Keratinocyte (primary cell): ENCODE results near the gene ARID3A. TPM values are rescaled to one million over a fixed set of nuclear protein-coding genes. Genes with fewer than 3 reads are reported as not detected.

Experiments used
- DNase-seq: peaks from one replicate; pipeline ENCODE4 v3.0.0-alpha.2; 2011; ENCODE audit warnings: low read depth, missing footprints, low spot score
- FAIRE-seq: peaks from 2 replicates; lab custom pipeline; 2011; peaks lifted over from hg19 to GRCh38; lab: Jason Lieb, UNC
- H2AFZ ChIP-seq: 2 replicates; pipeline ENCODE4 v1.6.0; 2012; ENCODE audit warnings: low read length, control low read depth, inconsistent platforms; ENCODE audit not compliant: control insufficient read depth
- H3K27ac ChIP-seq: 2 replicates; pipeline ENCODE4 v1.5.1; 2011; ENCODE audit warnings: low read length; ENCODE audit not compliant: control insufficient read depth, insufficient read depth
- H3K27me3 ChIP-seq: 3 replicates; pipeline ENCODE4 v1.6.0; 2011; ENCODE audit warnings: low read length; ENCODE audit not compliant: control insufficient read depth, insufficient read depth; ENCODE audit errors: extremely low read depth
- H3K36me3 ChIP-seq, 2 experiments: 2 replicates in 1 of 2; 3 replicates in 1 of 2; pipeline ENCODE4 v1.5.1; 2011; ENCODE audit warnings: low read length in 2 of 2, mild to moderate bottlenecking in 1 of 2; ENCODE audit not compliant: control insufficient read depth in 2 of 2, insufficient read depth in 2 of 2; ENCODE audit errors: extremely low read depth in 1 of 2
- H3K4me1 ChIP-seq: 3 replicates; pipeline ENCODE4 v1.5.1; 2011; ENCODE audit warnings: low read length; ENCODE audit not compliant: control insufficient read depth, insufficient read depth; ENCODE audit errors: extremely low read depth
- H3K4me2 ChIP-seq: 3 replicates; pipeline ENCODE4 v1.6.0; 2011; ENCODE audit warnings: low read depth, low read length; ENCODE audit not compliant: control insufficient read depth, insufficient read depth; ENCODE audit errors: extremely low read depth
- H3K4me3 ChIP-seq, 3 experiments: fragments of 200-600 bp in 1 of 3; sonication (generic) in 1 of 3; 2 replicates in 2 of 3; 3 replicates in 1 of 3; pipeline ENCODE4 v1.5.1; 2011 to 2016; ENCODE audit warnings: low read length in 3 of 3, mild to moderate bottlenecking in 3 of 3, control low read depth in 2 of 3, inconsistent platforms in 1 of 3, low read depth in 1 of 3, mixed read lengths in 1 of 3, mixed run types in 1 of 3, moderate library complexity in 1 of 3; ENCODE audit not compliant: control insufficient read depth in 2 of 3, insufficient read depth in 2 of 3; ENCODE audit errors: extremely low read depth in 1 of 3
- H3K79me2 ChIP-seq: 2 replicates; pipeline ENCODE4 v1.6.0; 2012; ENCODE audit warnings: low read length; ENCODE audit not compliant: control insufficient read depth, insufficient read depth
- H3K9ac ChIP-seq: 3 replicates; pipeline ENCODE4 v1.6.0; 2011; ENCODE audit warnings: low read length; ENCODE audit not compliant: control insufficient read depth, insufficient read depth; ENCODE audit errors: extremely low read depth
- H3K9me1 ChIP-seq: 3 replicates; pipeline ENCODE4 v1.6.0; 2011; ENCODE audit warnings: low read length; ENCODE audit not compliant: control insufficient read depth, insufficient read depth; ENCODE audit errors: extremely low read depth
- H3K9me3 ChIP-seq: 2 replicates; pipeline ENCODE4 v1.5.1; 2012; ENCODE audit warnings: low read depth, low read length; ENCODE audit not compliant: control insufficient read depth
- H4K20me1 ChIP-seq: 3 replicates; pipeline ENCODE4 v1.6.0; 2011; ENCODE audit warnings: low read length; ENCODE audit not compliant: control insufficient read depth, insufficient read depth; ENCODE audit errors: extremely low read depth
- EZH2 ChIP-seq: IDR thresholded peaks from one replicate; pipeline ENCODE4 v1.6.1; 2012; ENCODE audit warnings: inconsistent platforms, mild to moderate bottlenecking, low read length, moderate library complexity
- dilution Hi-C: fragments of 300-500 bp; cut with MboI; formaldehyde crosslinking; loops from one replicate; pipeline ENCODE4 v1.7.0; 2020; ENCODE audit warnings: low sequenced_read_pairs; ENCODE audit not compliant: extremely low pct_ligation_motif_present
- polyA plus RNA-seq, 5 experiments: library from polyadenylated mRNA; depleted of rRNA in 3 of 5; stranded (reverse) in 3 of 5; stranded (forward) in 1 of 5; unstranded in 1 of 5; fragments of >200 nt; gene quantifications; 1 replicate in 1 of 5; 2 replicates in 3 of 5; 3 replicates in 1 of 5; pipeline versions ENCODE4 v1.2.1 to v1.2.3, GENCODE V29; 2011 to 2012; ENCODE audit warnings: missing spikeins in 2 of 5, low read depth in 1 of 5, low replicate concordance in 1 of 5
- TF ChIP-seq, protein P1 (sequence below), 3 experiments: IDR thresholded peaks in 1 of 3; conservative IDR thresholded peaks in 1 of 3; optimal IDR thresholded peaks in 1 of 3; 2 replicates in 2 of 3; 3 replicates in 1 of 3; pipeline versions ENCODE3 to v1.5.1; 2011; ENCODE audit warnings: low read length in 3 of 3, mild to moderate bottlenecking in 3 of 3, moderate library complexity in 2 of 3, control low read depth in 1 of 3, inconsistent platforms in 1 of 3; ENCODE audit not compliant: insufficient read depth in 2 of 3; ENCODE audit errors: extremely low read depth in 1 of 3

The ARID3A gene
- polyA plus RNA-seq, 1 donor (not counting 4 experiments of a cell fraction or from before 2014, with no cell fraction given): 2.6 TPM

DNA sequence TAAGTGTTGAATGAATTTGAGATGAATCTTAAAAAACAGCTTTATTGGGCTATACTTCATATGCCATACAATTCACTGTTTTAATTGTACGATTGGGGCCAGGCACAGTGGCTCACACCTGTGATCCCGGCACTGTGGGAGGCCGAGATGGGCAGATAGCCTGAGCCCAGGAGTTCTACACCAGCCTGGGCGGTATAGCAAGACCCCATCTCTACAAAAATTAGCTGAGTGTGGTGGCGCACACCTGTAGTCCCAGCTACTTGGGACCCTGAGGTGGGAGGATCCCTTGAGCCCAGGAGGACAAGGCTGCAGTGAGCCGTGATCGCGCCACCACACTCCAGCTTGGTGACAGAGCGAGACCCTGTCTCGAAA, 10.3 kb downstream of the ARID3A start:
- Histone ChIP-seq H3K27ac (no peak overlapping the region), H3K9me3 (no peaks in the 10 kb centered on the region), H3K4me2 (no peak overlapping the region), H2AFZ (no peak overlapping the region), H4K20me1 (peaks cover 6% of the 10 kb centered on the region), H3K9me1 (no peaks in the 10 kb centered on the region), H3K4me3 (no peak overlapping the region), H3K4me1 (peaks cover 7% of the 10 kb centered on the region), H3K79me2 (no peaks in the 10 kb centered on the region), H3K36me3 (peaks cover 0 to 4% of the 10 kb centered on the region in 2 experiments), H3K9ac (no peak overlapping the region), H3K27me3 (no peaks in the 10 kb centered on the region)
- FAIRE-seq: no peak
- dilution Hi-C loops: no loop called here
- TF ChIP-seq EZH2: no peak
- TF ChIP-seq, protein P1, sequence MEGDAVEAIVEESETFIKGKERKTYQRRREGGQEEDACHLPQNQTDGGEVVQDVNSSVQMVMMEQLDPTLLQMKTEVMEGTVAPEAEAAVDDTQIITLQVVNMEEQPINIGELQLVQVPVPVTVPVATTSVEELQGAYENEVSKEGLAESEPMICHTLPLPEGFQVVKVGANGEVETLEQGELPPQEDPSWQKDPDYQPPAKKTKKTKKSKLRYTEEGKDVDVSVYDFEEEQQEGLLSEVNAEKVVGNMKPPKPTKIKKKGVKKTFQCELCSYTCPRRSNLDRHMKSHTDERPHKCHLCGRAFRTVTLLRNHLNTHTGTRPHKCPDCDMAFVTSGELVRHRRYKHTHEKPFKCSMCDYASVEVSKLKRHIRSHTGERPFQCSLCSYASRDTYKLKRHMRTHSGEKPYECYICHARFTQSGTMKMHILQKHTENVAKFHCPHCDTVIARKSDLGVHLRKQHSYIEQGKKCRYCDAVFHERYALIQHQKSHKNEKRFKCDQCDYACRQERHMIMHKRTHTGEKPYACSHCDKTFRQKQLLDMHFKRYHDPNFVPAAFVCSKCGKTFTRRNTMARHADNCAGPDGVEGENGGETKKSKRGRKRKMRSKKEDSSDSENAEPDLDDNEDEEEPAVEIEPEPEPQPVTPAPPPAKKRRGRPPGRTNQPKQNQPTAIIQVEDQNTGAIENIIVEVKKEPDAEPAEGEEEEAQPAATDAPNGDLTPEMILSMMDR (optimal IDR thresholded peaks at IDR 0.05 in 1 of 3, IDR thresholded peaks at IDR 0.05 in 1 of 3, conservative IDR thresholded peaks at IDR 0.05 in 1 of 3; ENCODE audit: extremely low read depth in 1 of 3, insufficient read depth in 2 of 3, low read length in 3 of 3): no peak
- no peak for DNase-seq

DNA sequence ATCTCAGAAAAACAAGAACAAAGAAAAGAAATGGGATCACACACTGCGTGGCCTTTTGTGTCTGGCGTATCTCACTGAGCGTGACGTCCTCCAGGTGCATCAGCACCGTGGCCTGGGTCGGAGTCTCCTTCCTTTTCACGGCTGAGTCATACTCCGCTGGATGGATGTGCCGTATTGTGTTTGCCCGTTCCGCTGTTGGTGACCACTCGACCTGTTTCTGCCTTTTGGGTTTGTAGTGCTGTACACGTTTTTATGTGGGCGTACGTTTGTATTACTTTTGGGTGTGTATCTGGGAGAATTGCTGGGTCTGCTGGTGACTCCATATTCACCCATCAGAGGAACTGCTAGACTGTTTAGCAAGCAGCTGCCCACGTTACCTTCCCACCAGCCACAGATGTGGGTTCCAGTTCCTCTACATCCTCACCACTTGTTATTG, 11.4 kb downstream of the ARID3A start:
- Histone ChIP-seq H3K9ac (no peak overlapping the region), H3K79me2 (no peaks in the 10 kb centered on the region), H3K4me2 (no peak overlapping the region), H3K4me3 (no peak overlapping the region), H3K27me3 (no peaks in the 10 kb centered on the region), H3K4me1 (peaks cover 15% of the 10 kb centered on the region), H3K9me1 (peaks cover 2% of the 10 kb centered on the region), H2AFZ (no peak overlapping the region), H3K27ac (no peak overlapping the region), H3K36me3 (peaks cover 0 to 4% of the 10 kb centered on the region in 2 experiments), H4K20me1 (peaks cover 6% of the 10 kb centered on the region), H3K9me3 (no peaks in the 10 kb centered on the region)
- DNase-seq: no peak
- TF ChIP-seq EZH2: no peak
- TF ChIP-seq, protein P1 (optimal IDR thresholded peaks at IDR 0.05 in 1 of 3, IDR thresholded peaks at IDR 0.05 in 1 of 3, conservative IDR thresholded peaks at IDR 0.05 in 1 of 3; ENCODE audit: extremely low read depth in 1 of 3, insufficient read depth in 2 of 3, low read length in 3 of 3): no peak
- dilution Hi-C loops: no loop called here
- no peak for FAIRE-seq
